Measurements from ENCODE around the gene SRD5A1.

- no peak for TF ChIP-seq POLR2A (IDR thresholded peaks at IDR 0.05)
- TF ChIP-seq CTCF (IDR thresholded peaks at IDR 0.05): no peak
These were observed 90.0 kb downstream of the SRD5A1 start for GRCh38 chr5:6723122-6723815.
